GM15510 (cell line): ENCODE results near the gene OPN4.

Experiments
- POLR2A ChIP-seq: IDR thresholded peaks from 3 replicates; pipeline ENCODE4 v1.6.1; 2011; ENCODE audit warnings: borderline replicate concordance; ENCODE audit not compliant: insufficient read length; ENCODE audit errors: extremely low read depth

Gene OPN4

GRCh38 chr10:86666538-86666937 lies 12.2 kb downstream of the OPN4 start:
- no peak for TF ChIP-seq POLR2A

DNA sequence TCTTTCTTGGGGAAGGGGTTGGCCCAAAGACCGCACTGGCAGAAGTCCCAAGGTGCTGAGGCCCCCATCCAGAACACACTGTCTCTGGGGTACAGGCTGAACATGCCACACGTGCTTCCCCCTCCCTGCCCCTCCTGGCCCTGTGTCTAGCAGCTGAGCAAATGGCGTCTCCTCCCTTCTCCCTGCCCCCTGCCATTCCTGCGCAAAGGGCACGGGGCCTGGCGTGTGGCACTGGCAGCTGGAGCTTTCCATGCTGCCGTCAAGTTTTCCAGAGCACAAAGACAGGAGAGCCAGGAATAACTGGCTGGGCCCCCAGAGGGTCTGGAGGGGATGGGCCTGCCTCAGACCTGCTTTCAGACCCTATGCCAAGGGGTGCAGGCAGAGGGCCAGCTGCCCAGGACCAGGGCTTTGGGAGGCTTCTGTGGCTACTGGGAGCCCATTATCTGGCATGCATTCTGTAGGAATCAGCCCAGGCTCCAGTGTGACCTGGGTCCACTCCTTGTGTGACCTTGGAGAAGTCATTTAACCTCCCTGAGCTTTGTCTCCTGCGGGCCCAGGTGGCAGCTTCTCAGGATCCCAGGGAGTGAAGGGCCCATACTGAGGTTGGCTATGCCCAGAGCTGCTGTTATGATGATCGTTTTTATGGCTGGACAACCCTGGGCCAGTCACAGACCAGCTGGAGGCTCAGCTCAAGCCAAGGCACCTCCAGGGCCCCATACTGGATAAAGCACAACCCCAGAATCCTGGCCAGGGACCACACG lies 13.3 kb downstream of the OPN4 start:
- TF ChIP-seq POLR2A: no peak

- TF ChIP-seq POLR2A: no peak
Measured at GRCh38 chr10:86668297-86669165, 14.2 kb downstream of the OPN4 start, which contains the start of gene LDB3. LDB3 (plus strand) TSS chr10:86668511; CDS start chr10:86668692, 181 bp downstream.

DNA sequence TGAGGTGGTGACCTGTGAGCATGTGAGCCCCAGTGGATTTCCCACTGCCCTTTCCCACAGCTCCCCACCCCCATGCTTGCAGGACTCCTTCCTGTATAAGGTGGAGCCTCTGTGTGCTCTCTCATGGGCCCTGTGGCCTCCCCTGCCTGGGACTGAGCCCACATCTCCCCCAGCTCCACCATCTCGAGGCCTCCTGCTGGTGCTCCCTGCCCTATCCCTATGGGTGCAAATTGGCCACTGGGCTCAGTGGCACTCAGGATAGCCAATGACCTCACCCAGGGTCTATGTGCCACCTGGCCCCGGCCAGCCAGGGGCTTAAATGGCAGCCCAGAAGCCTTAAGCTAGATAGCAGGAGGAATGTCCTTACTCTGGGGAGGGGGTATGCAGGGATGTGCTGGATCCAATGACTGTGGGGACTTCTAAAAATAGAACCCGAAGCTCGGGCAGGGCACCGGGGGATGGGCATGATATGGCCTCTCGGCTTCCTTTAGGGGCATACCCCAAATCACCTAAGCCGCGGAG lies 16.0 kb downstream of the OPN4 start:
- no peak for TF ChIP-seq POLR2A

- TF ChIP-seq POLR2A: no peak
Measured at GRCh38 chr10:86670876-86671275, 16.5 kb downstream of the OPN4 start.

DNA sequence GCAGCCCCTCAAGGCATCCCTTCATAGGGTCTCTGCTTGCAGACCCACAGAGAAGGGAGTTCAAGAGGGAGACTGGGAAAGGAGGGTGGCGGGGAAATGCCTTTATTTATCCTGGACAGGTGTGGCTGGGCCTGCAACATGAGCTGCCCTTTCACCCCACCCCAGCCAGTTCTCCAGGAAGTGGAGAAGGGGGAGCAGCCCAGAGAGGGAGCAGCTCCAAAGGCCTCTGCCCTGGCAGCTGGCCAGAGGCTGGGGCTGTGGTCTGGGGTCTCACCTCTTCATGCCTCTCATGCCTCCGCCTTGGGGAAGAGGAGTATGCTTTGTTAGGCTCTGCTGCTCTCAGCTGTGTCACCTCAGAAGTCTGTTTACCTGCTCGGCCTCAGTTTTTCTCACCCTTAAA lies 17.1 kb downstream of the OPN4 start:
- TF ChIP-seq POLR2A: no peak

- no peak for TF ChIP-seq POLR2A
Measured at GRCh38 chr10:86671985-86672710, 17.8 kb downstream of the OPN4 start.

- no peak for TF ChIP-seq POLR2A
Measured at GRCh38 chr10:86673216-86673826, 19.0 kb downstream of the OPN4 start.

DNA sequence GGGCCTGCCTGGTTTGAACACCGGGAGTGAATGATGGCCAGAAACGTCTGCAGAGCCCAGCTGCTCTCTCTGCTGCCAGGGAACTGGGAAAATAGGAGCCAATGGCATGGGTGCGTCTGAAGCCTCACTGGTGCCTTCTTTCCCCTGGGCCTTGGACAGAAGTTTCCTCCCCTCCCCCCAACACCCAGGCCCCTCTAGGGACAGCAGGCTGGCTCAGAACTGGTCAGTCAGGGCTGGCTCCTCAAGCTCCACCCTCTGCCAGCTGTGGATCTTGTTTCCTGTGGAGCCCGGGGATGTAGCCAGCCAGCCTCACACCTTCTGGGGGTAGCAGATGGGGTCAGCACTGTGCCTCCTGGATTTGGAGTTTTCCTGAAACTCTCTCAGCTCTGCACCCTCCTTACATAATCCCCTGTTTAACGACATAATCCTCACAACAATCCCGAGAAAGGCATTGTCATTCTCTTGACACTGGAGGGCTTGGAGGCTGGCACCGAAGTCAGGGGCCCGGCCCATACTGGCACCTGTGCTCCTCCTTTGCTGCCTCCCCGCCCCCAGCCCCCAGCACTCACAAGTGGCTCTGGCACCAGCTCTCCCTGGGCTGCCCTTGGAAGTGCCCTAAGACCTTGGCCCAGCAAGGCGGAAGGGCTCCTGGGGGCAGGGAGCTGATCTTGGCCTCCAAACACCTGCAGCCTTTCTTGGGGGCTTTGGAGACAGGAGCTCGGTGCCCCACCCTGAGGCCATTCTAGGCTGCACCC lies 19.7 kb downstream of the OPN4 start:
- TF ChIP-seq POLR2A: no peak

- no peak for TF ChIP-seq POLR2A
Measured at GRCh38 chr10:86674912-86675311, 20.6 kb downstream of the OPN4 start.

DNA sequence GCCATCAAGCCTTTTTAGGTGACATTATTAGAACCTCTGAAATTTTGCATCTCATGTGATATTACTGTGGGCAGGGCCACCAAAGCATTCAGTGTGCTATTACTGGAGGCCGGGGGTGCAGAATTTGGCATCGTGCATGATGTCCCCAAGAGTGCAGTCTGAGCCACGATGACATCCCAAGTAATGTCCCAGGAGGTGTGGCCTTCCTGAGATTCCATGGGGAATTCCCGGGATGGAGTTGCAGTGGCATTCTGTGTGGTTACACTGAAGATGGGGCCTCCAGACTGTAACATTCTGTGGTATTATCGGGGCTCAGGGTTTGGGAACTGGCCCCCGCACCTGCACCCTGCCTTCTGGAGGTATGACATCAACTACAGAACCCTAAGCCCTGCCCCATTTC lies 23.0 kb downstream of the OPN4 start:
- TF ChIP-seq POLR2A: no peak

GRCh38 chr10:86678999-86679792 lies 24.8 kb downstream of the OPN4 start:
- TF ChIP-seq POLR2A: no peak

- TF ChIP-seq POLR2A: no peak
Measured at GRCh38 chr10:86681047-86681446, 26.7 kb downstream of the OPN4 start.
